PC-3 (cell line): ENCODE results near the gene ZNF100. TPM values are rescaled to one million over a fixed set of nuclear protein-coding genes. Genes with fewer than 3 reads are reported as not detected.
"Not testable (repeated sequence)": the region's sequence is repeated elsewhere in the genome, so short reads cannot be mapped to it uniquely, and the experiment has no call there.

Source experiments
- ATAC-seq: fragments of 200-7000 bp; cut with Tn5 transposase; 2 replicates; pipeline ENCODE4 v1.9.1; 2020; ENCODE audit warnings: mild to moderate bottlenecking, moderate library complexity
- Bru-seq: library from RNA; stranded (reverse); fragments of 400-500 nt; gene quantifications from one replicate; lab custom pipeline; 2021; lab: Mats Ljungman, UMichigan
- BruChase-seq, 2 experiments: library from RNA; stranded (reverse); fragments of 400-500 nt; gene quantifications; one replicate each; lab custom pipeline; 2021; lab: Mats Ljungman, UMichigan
- BruUV-seq: library from RNA; stranded (reverse); fragments of 400-500 nt; replicated peaks from 2 replicates; lab custom pipeline; 2021; lab: Mats Ljungman, UMichigan
- CTCF ChIA-PET: fragments of 300-600 bp; sonication (Branson Sonifier 250); formaldehyde crosslinking; loops from one replicate; lab custom pipeline; 2022; ENCODE audit warnings: antibody characterized with exemption; lab: Charles Lee
- POLR2A ChIA-PET: fragments of 300-600 bp; sonication (Branson Sonifier 250); formaldehyde crosslinking; loops from one replicate; lab custom pipeline; 2022; ENCODE audit warnings: antibody characterized with exemption; ENCODE audit not compliant: unreplicated experiment; lab: Charles Lee
- DNase-seq: peaks from one replicate; pipeline ENCODE4 v3.0.0-alpha.2; 2015
- H2AFZ ChIP-seq: fragments of 300-600 bp; sonication (generic); 2 replicates; pipeline ENCODE4 v1.6.0; 2016; ENCODE audit warnings: antibody characterized with exemption, low read length
- H3F3A ChIP-seq: fragments of 300-600 bp; sonication (generic); one replicate; pipeline ENCODE4 v1.6.0; 2017; ENCODE audit warnings: antibody characterized with exemption, low read length, control low read depth, mild to moderate bottlenecking; ENCODE audit not compliant: unreplicated experiment
- H3K27ac ChIP-seq: fragments of 300-600 bp; sonication (generic); 2 replicates; pipeline ENCODE4 v1.5.1; 2016; ENCODE audit warnings: mild to moderate bottlenecking, low read length
- H3K27me3 ChIP-seq: fragments of 300-600 bp; sonication (generic); 2 replicates; pipeline ENCODE4 v1.6.1; 2016; ENCODE audit warnings: low read length, mixed read lengths
- H3K36me3 ChIP-seq: fragments of 300-600 bp; sonication (generic); 2 replicates; pipeline ENCODE4 v1.6.1; 2016; ENCODE audit warnings: low read depth, mixed run types, low read length, mixed read lengths
- H3K4me1 ChIP-seq: fragments of 300-600 bp; sonication (generic); 2 replicates; pipeline ENCODE4 v1.5.1; 2016; ENCODE audit warnings: low read length; ENCODE audit not compliant: insufficient read depth
- H3K4me2 ChIP-seq: fragments of 300-600 bp; sonication (generic); 2 replicates; pipeline ENCODE4 v1.6.0; 2016; ENCODE audit warnings: low read length
- H3K4me3 ChIP-seq: fragments of 300-600 bp; sonication (generic); 2 replicates; pipeline ENCODE4 v1.5.1; 2016; ENCODE audit warnings: mild to moderate bottlenecking, low read length, mixed read lengths
- H3K79me2 ChIP-seq: fragments of 300-600 bp; sonication (generic); 2 replicates; pipeline ENCODE4 v1.6.1; 2017; ENCODE audit warnings: low read length, mixed read lengths
- H3K9ac ChIP-seq: fragments of 300-600 bp; sonication (generic); 2 replicates; pipeline ENCODE4 v1.6.0; 2016; ENCODE audit warnings: mild to moderate bottlenecking, low read length
- H3K9me2 ChIP-seq: fragments of 300-600 bp; sonication (generic); replicated peaks from 2 replicates; pipeline ENCODE4 v1.6.1; 2016; ENCODE audit warnings: mixed run types, low read length, mixed read lengths
- H3K9me3 ChIP-seq: fragments of 300-600 bp; sonication (generic); 2 replicates; pipeline ENCODE4 v1.6.1; 2016; ENCODE audit warnings: low read length, mixed read lengths
- H4K20me1 ChIP-seq: fragments of 300-600 bp; sonication (generic); 2 replicates; pipeline ENCODE4 v1.6.1; 2016; ENCODE audit warnings: low read length, mixed read lengths
- CTCF ChIP-seq: fragments of 300-600 bp; sonication (generic); conservative IDR thresholded peaks from 2 replicates; pipeline ENCODE4 v1.5.1; 2017; ENCODE audit warnings: antibody characterized with exemption, low read depth, mild to moderate bottlenecking, low read length
- EZH2 ChIP-seq: fragments of 300-600 bp; sonication (generic); IDR thresholded peaks from one replicate; pipeline ENCODE4 v1.6.1; 2017; ENCODE audit warnings: antibody characterized with exemption, mild to moderate bottlenecking, low read length; ENCODE audit not compliant: unreplicated experiment
- EZH2phosphoT487 ChIP-seq: fragments of 300-600 bp; sonication (generic); IDR thresholded peaks from 2 replicates; pipeline ENCODE4 v1.6.1; 2018; ENCODE audit warnings: mild to moderate bottlenecking, antibody characterized with exemption, low read length, borderline replicate concordance
- intact Hi-C: fragments of 100-400 bp; cut with micrococcal nuclease; formaldehyde crosslinking; loops from 2 replicates; pipeline ENCODE4 v1.9.0; 2023
- long read RNA-seq: library from polyadenylated mRNA; unstranded; transcript quantifications from one replicate; pipeline ENCODE4 v2.0.0, GENCODE V29; 2021; ENCODE audit not compliant: unreplicated experiment
- total RNA-seq: library from RNA; depleted of rRNA; stranded (reverse); fragments of >200 nt; gene quantifications from 2 replicates; pipeline ENCODE4 v1.2.3, GENCODE V29; 2014; rRNA removed

The ZNF100 gene
- total RNA-seq = 0.63 and 1.7 TPM in 2 replicates
- Bru-seq, nascent RNA = percentile 46 among the genes with signal in this experiment
- percentile 41 among the genes with signal in this experiment for BruChase-seq, experiment 1, labeled RNA remaining after a 6-hour chase
- percentile 46 among the genes with signal in this experiment for BruChase-seq, experiment 2, labeled RNA remaining after a 2-hour chase
- long read RNA-seq, partial matches to known transcripts = 0 of 2 reads
- long read RNA-seq, other reads (novel, unspliced or antisense) = 2 of 2 reads

- Histone ChIP-seq H3K79me2 (no peaks in the 10 kb centered on the region), H3K4me2 (peak within 1 kb of the TSS; percentile 6; the same call in 1 of the 2 replicates), H3K27ac (no peak within 1 kb of the TSS), H3K4me1 (no peaks in the 10 kb centered on the region), H4K20me1 (no peaks in the 10 kb centered on the region), H3K36me3 (peaks cover 14% of the 10 kb centered on the region), H3K9ac (peak within 1 kb of the TSS; percentile 41; the same call in 1 of the 2 replicates), H3F3A (no peaks in the 10 kb centered on the region), H2AFZ (peak within 1 kb of the TSS; percentile 69; the same call in 1 of the 2 replicates), H3K27me3 (no peaks in the 10 kb centered on the region), H3K9me3 (peaks cover 22% of the 10 kb centered on the region; the same call in 1 of the 2 replicates), H3K4me3 (peak within 1 kb of the TSS; percentile 66), H3K9me2 (no peaks in the 10 kb centered on the region)
- ATAC-seq (peak; percentile 74), DNase-seq (peak; percentile 53)
- intact Hi-C loops = no loop called here
- TF ChIP-seq EZH2 (no peak), EZH2phosphoT487 (no peak), CTCF (no peak)
- POLR2A ChIA-PET = no interaction called here
- BruUV-seq = TSS peak; percentile 66
- CTCF ChIA-PET = no interaction called here
These were observed at the start of gene ZNF100 for GRCh38 chr19:21767065-21767800. TSS of gene ZNF100 (minus strand) at chr19:21767579. CDS start at chr19:21767429, 150 bp downstream.

GRCh38 chr19:21812448-21812847 lies 45.1 kb upstream of the ZNF100 start:
- no peak overlapping the region for H3K4me2 ChIP-seq
- ChIA-PET POLR2A (no interaction called here), CTCF (no interaction called here)
- no peaks in the 10 kb centered on the region for H3K9me2 ChIP-seq
- DNase-seq (no peak), ATAC-seq (no peak)
- no peak overlapping the region for H3K9ac ChIP-seq
- no peaks in the 10 kb centered on the region for H3K4me1 ChIP-seq
- peaks cover 42% of the 10 kb centered on the region for H3K9me3 ChIP-seq
- no peaks in the 10 kb centered on the region for H3K79me2 ChIP-seq
- no peak overlapping the region for H2AFZ ChIP-seq
- TF ChIP-seq EZH2 (no peak), CTCF (no peak)
- no peaks in the 10 kb centered on the region for H4K20me1 ChIP-seq
- H3K27ac ChIP-seq = no peak overlapping the region
- no peaks in the 10 kb centered on the region for H3K27me3 ChIP-seq
- no TSS peak for BruUV-seq
- no peaks in the 10 kb centered on the region for H3F3A ChIP-seq
- no peak overlapping the region for H3K4me3 ChIP-seq
- peaks cover 17% of the 10 kb centered on the region; the same call in 1 of the 2 replicates for H3K36me3 ChIP-seq
- intact Hi-C loops = no loop called here

GRCh38 chr19:21808400-21809000 lies 41.1 kb upstream of the ZNF100 start:
- H3K9me2 ChIP-seq, H3F3A ChIP-seq, H3K4me3 ChIP-seq, CTCF ChIA-PET, H3K27ac ChIP-seq, H2AFZ ChIP-seq, H3K27me3 ChIP-seq, intact Hi-C loops, DNase-seq, BruUV-seq, H4K20me1 ChIP-seq, POLR2A ChIA-PET, H3K79me2 ChIP-seq, H3K9ac ChIP-seq, H3K4me1 ChIP-seq, ATAC-seq, H3K4me2 ChIP-seq: not testable (repeated sequence)
- Histone ChIP-seq H3K36me3 (peaks cover 17% of the 10 kb centered on the region; the same call in 1 of the 2 replicates), H3K9me3 (peaks cover 56% of the 10 kb centered on the region)
